WTC11 (cell line): Measurements from ENCODE around the gene PGD. TPM values are rescaled to one million over a fixed set of nuclear protein-coding genes. Genes with fewer than 3 reads are reported as not detected.

Experiments
- ATAC-seq: fragments of 200-7000 bp; cut with Tn5 transposase; 2 replicates; pipeline ENCODE4 v1.10.0; 2021; ENCODE audit warnings: mild to moderate bottlenecking, moderate library complexity
- CTCF ChIA-PET: fragments of 300-600 bp; sonication (Branson Sonifier 250); formaldehyde crosslinking; loops from one replicate; lab custom pipeline; 2021; ENCODE audit warnings: antibody characterized with exemption; lab: Charles Lee
- POLR2A ChIA-PET: fragments of 350-600 bp; sonication (Branson Sonifier 250); formaldehyde crosslinking; loops from one replicate; lab custom pipeline; 2021; ENCODE audit warnings: antibody characterized with exemption; lab: Charles Lee
- DNase-seq: peaks from one replicate; pipeline ENCODE4 v3.0.0; 2021; ENCODE audit warnings: low spot score
- H3K27ac Mint-ChIP-seq: 2 replicates; pipeline ENCODE4 v1.8.0; 2021; ENCODE audit warnings: mixed read lengths
- H3K27me3 Mint-ChIP-seq: 2 replicates; pipeline ENCODE4 v1.8.0; 2021; ENCODE audit warnings: low read depth, mild to moderate bottlenecking, moderate library complexity, mixed read lengths
- H3K36me3 Mint-ChIP-seq: 2 replicates; pipeline ENCODE4 v1.8.0; 2021; ENCODE audit warnings: mixed read lengths
- H3K4me1 Mint-ChIP-seq: 2 replicates; pipeline ENCODE4 v1.8.0; 2022; ENCODE audit warnings: mixed read lengths
- H3K4me3 Mint-ChIP-seq: 2 replicates; pipeline ENCODE4 v1.8.0; 2021; ENCODE audit warnings: mild to moderate bottlenecking, moderate library complexity, mixed read lengths
- H3K9me3 Mint-ChIP-seq: 2 replicates; pipeline ENCODE4 v1.8.0; 2021; ENCODE audit warnings: mixed read lengths
- ATF1 ChIP-seq: sonication (generic); formaldehyde crosslinking; IDR thresholded peaks from 2 replicates; pipeline ENCODE4 v1.8.1; 2023; ENCODE audit warnings: mild to moderate bottlenecking, moderate library complexity, missing genetic modification reagents
- EMX1 ChIP-seq: fragments of 250-450 bp; sonication (Bioruptor Pico); IDR thresholded peaks from 2 replicates; pipeline ENCODE4 v1.8.0; 2021; ENCODE audit warnings: mild to moderate bottlenecking
- FOXP1 ChIP-seq: sonication (generic); formaldehyde crosslinking; IDR thresholded peaks from 2 replicates; pipeline ENCODE4 v1.8.0; 2022; ENCODE audit warnings: missing genetic modification reagents, mild to moderate bottlenecking, moderate library complexity, borderline replicate concordance
- MYBL2 ChIP-seq: sonication (generic); formaldehyde crosslinking; IDR thresholded peaks from 2 replicates; pipeline ENCODE4 v1.8.1; 2023; ENCODE audit warnings: mild to moderate bottlenecking, moderate library complexity, missing genetic modification reagents
- NFE2L1 ChIP-seq: sonication (generic); formaldehyde crosslinking; IDR thresholded peaks from 2 replicates; pipeline ENCODE4 v1.8.1; 2023; ENCODE audit warnings: missing genetic modification reagents
- NR2C2 ChIP-seq: sonication (generic); formaldehyde crosslinking; IDR thresholded peaks from 2 replicates; pipeline ENCODE4 v1.8.0; 2022; ENCODE audit warnings: mild to moderate bottlenecking, missing genetic modification reagents
- PRRX2 ChIP-seq: fragments of 250-450 bp; sonication (Bioruptor Pico); IDR thresholded peaks from 2 replicates; pipeline ENCODE4 v1.8.0; 2021; ENCODE audit warnings: mild to moderate bottlenecking
- SOX15 ChIP-seq: fragments of 250-450 bp; sonication (Bioruptor Pico); IDR thresholded peaks from 2 replicates; pipeline ENCODE4 v1.9.0; 2021; ENCODE audit warnings: mild to moderate bottlenecking
- SP1 ChIP-seq: sonication (generic); formaldehyde crosslinking; conservative IDR thresholded peaks from 2 replicates; pipeline ENCODE4 v1.8.1; 2022; ENCODE audit warnings: missing genetic modification reagents
- TEAD1 ChIP-seq: sonication (generic); formaldehyde crosslinking; IDR thresholded peaks from 2 replicates; pipeline ENCODE4 v1.8.0; 2022; ENCODE audit warnings: mild to moderate bottlenecking, missing genetic modification reagents
- ZNF232 ChIP-seq: sonication (generic); formaldehyde crosslinking; IDR thresholded peaks from 2 replicates; pipeline ENCODE4 v1.8.0; 2022; ENCODE audit warnings: mild to moderate bottlenecking, missing genetic modification reagents
- ZNF263 ChIP-seq: sonication (generic); formaldehyde crosslinking; IDR thresholded peaks from 2 replicates; pipeline ENCODE4 v1.8.1; 2022; ENCODE audit warnings: low read depth, mild to moderate bottlenecking, moderate library complexity, missing genetic modification reagents
- ZNF317 ChIP-seq: sonication (generic); formaldehyde crosslinking; IDR thresholded peaks from 2 replicates; pipeline ENCODE4 v1.8.1; 2023; ENCODE audit warnings: low read depth, mild to moderate bottlenecking, moderate library complexity, missing genetic modification reagents, borderline replicate concordance
- ZNF423 ChIP-seq: fragments of 250-450 bp; sonication (Bioruptor Pico); IDR thresholded peaks from 2 replicates; pipeline ENCODE4 v2.1.2; 2022; ENCODE audit warnings: mild to moderate bottlenecking, moderate library complexity
- total RNA-seq: library from RNA; stranded (reverse); gene quantifications from 3 replicates; pipeline ENCODE4 v1.2.3, GENCODE V29; 2021
- TF ChIP-seq, protein P1 (sequence below): sonication (generic); formaldehyde crosslinking; IDR thresholded peaks from 2 replicates; pipeline ENCODE4 v1.8.0; 2023; ENCODE audit warnings: missing genetic modification reagents
- TF ChIP-seq, protein P2 (sequence below): sonication (generic); formaldehyde crosslinking; IDR thresholded peaks from 2 replicates; pipeline ENCODE4 v1.8.0; 2022; ENCODE audit warnings: mild to moderate bottlenecking, missing genetic modification reagents
- TF ChIP-seq, protein P3 (sequence below): sonication (generic); formaldehyde crosslinking; IDR thresholded peaks from 2 replicates; pipeline ENCODE4 v1.8.0; 2022; ENCODE audit warnings: mild to moderate bottlenecking, missing genetic modification reagents
- TF ChIP-seq, protein P4 (sequence below): sonication (generic); formaldehyde crosslinking; IDR thresholded peaks from 2 replicates; pipeline ENCODE4 v1.8.0; 2022; ENCODE audit warnings: missing genetic modification reagents
- TF ChIP-seq, protein P5 (sequence below): sonication (generic); formaldehyde crosslinking; IDR thresholded peaks from 2 replicates; pipeline ENCODE4 v1.8.1; 2023; ENCODE audit warnings: mild to moderate bottlenecking, missing genetic modification reagents
- TF ChIP-seq, protein P6 (sequence below): sonication (generic); formaldehyde crosslinking; IDR thresholded peaks from 2 replicates; pipeline ENCODE4 v1.8.1; 2023; ENCODE audit warnings: mild to moderate bottlenecking, missing genetic modification reagents
- TF ChIP-seq, protein P7 (sequence below): sonication (generic); formaldehyde crosslinking; conservative IDR thresholded peaks from 2 replicates; pipeline ENCODE4 v1.8.1; 2022; ENCODE audit warnings: mild to moderate bottlenecking, missing genetic modification reagents

The PGD gene
- total RNA-seq, 1 experiment from 2014 or later: 278 TPM

DNA sequence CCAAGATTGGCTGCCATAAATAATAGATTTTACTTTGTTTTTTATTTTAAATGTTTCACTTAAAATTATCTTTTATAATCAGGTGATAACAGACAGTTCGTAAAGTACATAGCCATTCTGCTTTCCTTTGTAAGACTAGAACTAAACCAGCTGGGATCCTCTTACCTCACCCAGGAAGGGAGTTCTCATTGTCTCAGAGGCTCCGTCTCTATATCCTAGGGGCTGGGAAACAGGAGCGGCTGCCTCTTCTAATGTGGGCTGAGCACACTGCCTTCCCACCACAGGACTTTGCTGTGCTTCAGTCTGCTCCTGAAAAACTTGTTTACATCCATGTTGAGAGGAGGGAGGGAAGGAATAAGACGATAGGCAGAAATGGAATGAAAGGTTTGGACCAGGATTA lies 45.6 kb upstream of the PGD start (continued):
- TF ChIP-seq, protein P1, sequence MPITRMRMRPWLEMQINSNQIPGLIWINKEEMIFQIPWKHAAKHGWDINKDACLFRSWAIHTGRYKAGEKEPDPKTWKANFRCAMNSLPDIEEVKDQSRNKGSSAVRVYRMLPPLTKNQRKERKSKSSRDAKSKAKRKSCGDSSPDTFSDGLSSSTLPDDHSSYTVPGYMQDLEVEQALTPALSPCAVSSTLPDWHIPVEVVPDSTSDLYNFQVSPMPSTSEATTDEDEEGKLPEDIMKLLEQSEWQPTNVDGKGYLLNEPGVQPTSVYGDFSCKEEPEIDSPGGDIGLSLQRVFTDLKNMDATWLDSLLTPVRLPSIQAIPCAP: no peak
- TF ChIP-seq ATF1 (CRISPR knock-in tag): no peak

DNA sequence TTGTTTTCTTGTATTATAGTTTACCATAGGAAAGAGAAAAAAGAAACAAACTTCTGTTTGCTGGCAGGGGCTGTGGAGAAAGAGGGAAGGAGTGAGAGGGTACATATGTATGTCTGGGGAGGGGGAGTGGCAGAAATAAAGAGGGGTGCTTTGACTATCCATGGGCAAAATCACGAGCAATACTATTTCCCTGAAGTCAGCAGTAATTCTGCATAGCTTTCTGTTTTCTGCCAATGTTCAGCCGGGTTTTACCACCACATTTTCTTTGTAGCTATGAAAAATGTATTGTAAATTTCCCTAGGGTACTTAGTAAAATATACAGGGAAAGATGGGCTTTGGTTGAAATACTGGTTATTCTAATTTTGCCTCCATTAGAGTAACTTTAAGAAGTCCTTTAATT lies 45.2 kb upstream of the PGD start:
- peak overlapping the region; percentile 78 for H3K27ac Mint-ChIP-seq
- H3K9me3 Mint-ChIP-seq: no peaks in the 10 kb centered on the region
- no peaks in the 10 kb centered on the region for H3K27me3 Mint-ChIP-seq
- ATAC-seq (no peak), DNase-seq (no peak)
- ChIA-PET CTCF (no interaction called here), POLR2A (no interaction called here)
- H3K4me3 Mint-ChIP-seq: no peak overlapping the region
- H3K36me3 Mint-ChIP-seq: peaks cover 26% of the 10 kb centered on the region
- TF ChIP-seq, protein P2, sequence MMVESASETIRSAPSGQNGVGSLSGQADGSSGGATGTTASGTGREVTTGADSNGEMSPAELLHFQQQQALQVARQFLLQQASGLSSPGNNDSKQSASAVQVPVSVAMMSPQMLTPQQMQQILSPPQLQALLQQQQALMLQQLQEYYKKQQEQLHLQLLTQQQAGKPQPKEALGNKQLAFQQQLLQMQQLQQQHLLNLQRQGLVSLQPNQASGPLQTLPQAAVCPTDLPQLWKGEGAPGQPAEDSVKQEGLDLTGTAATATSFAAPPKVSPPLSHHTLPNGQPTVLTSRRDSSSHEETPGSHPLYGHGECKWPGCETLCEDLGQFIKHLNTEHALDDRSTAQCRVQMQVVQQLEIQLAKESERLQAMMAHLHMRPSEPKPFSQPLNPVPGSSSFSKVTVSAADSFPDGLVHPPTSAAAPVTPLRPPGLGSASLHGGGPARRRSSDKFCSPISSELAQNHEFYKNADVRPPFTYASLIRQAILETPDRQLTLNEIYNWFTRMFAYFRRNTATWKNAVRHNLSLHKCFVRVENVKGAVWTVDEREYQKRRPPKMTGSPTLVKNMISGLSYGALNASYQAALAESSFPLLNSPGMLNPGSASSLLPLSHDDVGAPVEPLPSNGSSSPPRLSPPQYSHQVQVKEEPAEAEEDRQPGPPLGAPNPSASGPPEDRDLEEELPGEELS: no peak
- no peak for TF ChIP-seq SP1
- no peak for TF ChIP-seq NFE2L1 (CRISPR knock-in tag)
- TF ChIP-seq ZNF263 (CRISPR knock-in tag): no peak
- no peak for TF ChIP-seq MYBL2
- TF ChIP-seq, protein P3, sequence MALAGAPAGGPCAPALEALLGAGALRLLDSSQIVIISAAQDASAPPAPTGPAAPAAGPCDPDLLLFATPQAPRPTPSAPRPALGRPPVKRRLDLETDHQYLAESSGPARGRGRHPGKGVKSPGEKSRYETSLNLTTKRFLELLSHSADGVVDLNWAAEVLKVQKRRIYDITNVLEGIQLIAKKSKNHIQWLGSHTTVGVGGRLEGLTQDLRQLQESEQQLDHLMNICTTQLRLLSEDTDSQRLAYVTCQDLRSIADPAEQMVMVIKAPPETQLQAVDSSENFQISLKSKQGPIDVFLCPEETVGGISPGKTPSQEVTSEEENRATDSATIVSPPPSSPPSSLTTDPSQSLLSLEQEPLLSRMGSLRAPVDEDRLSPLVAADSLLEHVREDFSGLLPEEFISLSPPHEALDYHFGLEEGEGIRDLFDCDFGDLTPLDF: no peak
- TF ChIP-seq, protein P4, sequence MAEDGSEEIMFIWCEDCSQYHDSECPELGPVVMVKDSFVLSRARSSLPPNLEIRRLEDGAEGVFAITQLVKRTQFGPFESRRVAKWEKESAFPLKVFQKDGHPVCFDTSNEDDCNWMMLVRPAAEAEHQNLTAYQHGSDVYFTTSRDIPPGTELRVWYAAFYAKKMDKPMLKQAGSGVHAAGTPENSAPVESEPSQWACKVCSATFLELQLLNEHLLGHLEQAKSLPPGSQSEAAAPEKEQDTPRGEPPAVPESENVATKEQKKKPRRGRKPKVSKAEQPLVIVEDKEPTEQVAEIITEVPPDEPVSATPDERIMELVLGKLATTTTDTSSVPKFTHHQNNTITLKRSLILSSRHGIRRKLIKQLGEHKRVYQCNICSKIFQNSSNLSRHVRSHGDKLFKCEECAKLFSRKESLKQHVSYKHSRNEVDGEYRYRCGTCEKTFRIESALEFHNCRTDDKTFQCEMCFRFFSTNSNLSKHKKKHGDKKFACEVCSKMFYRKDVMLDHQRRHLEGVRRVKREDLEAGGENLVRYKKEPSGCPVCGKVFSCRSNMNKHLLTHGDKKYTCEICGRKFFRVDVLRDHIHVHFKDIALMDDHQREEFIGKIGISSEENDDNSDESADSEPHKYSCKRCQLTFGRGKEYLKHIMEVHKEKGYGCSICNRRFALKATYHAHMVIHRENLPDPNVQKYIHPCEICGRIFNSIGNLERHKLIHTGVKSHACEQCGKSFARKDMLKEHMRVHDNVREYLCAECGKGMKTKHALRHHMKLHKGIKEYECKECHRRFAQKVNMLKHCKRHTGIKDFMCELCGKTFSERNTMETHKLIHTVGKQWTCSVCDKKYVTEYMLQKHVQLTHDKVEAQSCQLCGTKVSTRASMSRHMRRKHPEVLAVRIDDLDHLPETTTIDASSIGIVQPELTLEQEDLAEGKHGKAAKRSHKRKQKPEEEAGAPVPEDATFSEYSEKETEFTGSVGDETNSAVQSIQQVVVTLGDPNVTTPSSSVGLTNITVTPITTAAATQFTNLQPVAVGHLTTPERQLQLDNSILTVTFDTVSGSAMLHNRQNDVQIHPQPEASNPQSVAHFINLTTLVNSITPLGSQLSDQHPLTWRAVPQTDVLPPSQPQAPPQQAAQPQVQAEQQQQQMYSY: no peak
- TF ChIP-seq EMX1 (CRISPR knock-in tag): no peak
- no peak for TF ChIP-seq ZNF232 (CRISPR knock-in tag)
- TF ChIP-seq, protein P5, sequence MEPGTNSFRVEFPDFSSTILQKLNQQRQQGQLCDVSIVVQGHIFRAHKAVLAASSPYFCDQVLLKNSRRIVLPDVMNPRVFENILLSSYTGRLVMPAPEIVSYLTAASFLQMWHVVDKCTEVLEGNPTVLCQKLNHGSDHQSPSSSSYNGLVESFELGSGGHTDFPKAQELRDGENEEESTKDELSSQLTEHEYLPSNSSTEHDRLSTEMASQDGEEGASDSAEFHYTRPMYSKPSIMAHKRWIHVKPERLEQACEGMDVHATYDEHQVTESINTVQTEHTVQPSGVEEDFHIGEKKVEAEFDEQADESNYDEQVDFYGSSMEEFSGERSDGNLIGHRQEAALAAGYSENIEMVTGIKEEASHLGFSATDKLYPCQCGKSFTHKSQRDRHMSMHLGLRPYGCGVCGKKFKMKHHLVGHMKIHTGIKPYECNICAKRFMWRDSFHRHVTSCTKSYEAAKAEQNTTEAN (CRISPR knock-in tag): no peak
- no peak for TF ChIP-seq TEAD1
- TF ChIP-seq, protein P6, sequence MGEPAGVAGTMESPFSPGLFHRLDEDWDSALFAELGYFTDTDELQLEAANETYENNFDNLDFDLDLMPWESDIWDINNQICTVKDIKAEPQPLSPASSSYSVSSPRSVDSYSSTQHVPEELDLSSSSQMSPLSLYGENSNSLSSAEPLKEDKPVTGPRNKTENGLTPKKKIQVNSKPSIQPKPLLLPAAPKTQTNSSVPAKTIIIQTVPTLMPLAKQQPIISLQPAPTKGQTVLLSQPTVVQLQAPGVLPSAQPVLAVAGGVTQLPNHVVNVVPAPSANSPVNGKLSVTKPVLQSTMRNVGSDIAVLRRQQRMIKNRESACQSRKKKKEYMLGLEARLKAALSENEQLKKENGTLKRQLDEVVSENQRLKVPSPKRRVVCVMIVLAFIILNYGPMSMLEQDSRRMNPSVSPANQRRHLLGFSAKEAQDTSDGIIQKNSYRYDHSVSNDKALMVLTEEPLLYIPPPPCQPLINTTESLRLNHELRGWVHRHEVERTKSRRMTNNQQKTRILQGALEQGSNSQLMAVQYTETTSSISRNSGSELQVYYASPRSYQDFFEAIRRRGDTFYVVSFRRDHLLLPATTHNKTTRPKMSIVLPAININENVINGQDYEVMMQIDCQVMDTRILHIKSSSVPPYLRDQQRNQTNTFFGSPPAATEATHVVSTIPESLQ: no peak
- no peak for TF ChIP-seq ATF1 (CRISPR knock-in tag)
- no peak for TF ChIP-seq SOX15 (CRISPR knock-in tag)
- TF ChIP-seq FOXP1 (CRISPR knock-in tag): no peak
- no peak for TF ChIP-seq ZNF317 (CRISPR knock-in tag)
- TF ChIP-seq, protein P7, sequence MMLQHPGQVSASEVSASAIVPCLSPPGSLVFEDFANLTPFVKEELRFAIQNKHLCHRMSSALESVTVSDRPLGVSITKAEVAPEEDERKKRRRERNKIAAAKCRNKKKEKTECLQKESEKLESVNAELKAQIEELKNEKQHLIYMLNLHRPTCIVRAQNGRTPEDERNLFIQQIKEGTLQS (CRISPR knock-in tag): no peak
- TF ChIP-seq ZNF423 (CRISPR knock-in tag): no peak
- TF ChIP-seq PRRX2: no peak
- TF ChIP-seq NR2C2: no peak
- H3K4me1 Mint-ChIP-seq: peaks cover 14% of the 10 kb centered on the region
